Measurements from ENCODE around the gene RNF31.
A peak's percentile ranks its signal among the peaks of the same experiment; 100 is the strongest.

Gene RNF31

GRCh38 chr14:24127673-24128072 lies 19.6 kb upstream of the RNF31 start:
- TF ChIP-seq, protein P1, sequence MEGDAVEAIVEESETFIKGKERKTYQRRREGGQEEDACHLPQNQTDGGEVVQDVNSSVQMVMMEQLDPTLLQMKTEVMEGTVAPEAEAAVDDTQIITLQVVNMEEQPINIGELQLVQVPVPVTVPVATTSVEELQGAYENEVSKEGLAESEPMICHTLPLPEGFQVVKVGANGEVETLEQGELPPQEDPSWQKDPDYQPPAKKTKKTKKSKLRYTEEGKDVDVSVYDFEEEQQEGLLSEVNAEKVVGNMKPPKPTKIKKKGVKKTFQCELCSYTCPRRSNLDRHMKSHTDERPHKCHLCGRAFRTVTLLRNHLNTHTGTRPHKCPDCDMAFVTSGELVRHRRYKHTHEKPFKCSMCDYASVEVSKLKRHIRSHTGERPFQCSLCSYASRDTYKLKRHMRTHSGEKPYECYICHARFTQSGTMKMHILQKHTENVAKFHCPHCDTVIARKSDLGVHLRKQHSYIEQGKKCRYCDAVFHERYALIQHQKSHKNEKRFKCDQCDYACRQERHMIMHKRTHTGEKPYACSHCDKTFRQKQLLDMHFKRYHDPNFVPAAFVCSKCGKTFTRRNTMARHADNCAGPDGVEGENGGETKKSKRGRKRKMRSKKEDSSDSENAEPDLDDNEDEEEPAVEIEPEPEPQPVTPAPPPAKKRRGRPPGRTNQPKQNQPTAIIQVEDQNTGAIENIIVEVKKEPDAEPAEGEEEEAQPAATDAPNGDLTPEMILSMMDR (IDR thresholded peaks at IDR 0.05; ENCODE audit: insufficient read depth, low read depth, low read length, missing control alignments), result no peak
- no peak overlapping the region for H3K4me3 ChIP-seq (ENCODE audit: low read length)
- DNase-seq (ENCODE audit: low read depth), result no peak

GRCh38 chr14:24129410-24129998 lies 17.8 kb upstream of the RNF31 start:
- TF ChIP-seq, protein P1 (IDR thresholded peaks at IDR 0.05; ENCODE audit: insufficient read depth, low read depth, low read length, missing control alignments), result no peak
- no peak overlapping the region for H3K4me3 ChIP-seq (ENCODE audit: low read length)
- no peak for DNase-seq (ENCODE audit: low read depth)

DNA sequence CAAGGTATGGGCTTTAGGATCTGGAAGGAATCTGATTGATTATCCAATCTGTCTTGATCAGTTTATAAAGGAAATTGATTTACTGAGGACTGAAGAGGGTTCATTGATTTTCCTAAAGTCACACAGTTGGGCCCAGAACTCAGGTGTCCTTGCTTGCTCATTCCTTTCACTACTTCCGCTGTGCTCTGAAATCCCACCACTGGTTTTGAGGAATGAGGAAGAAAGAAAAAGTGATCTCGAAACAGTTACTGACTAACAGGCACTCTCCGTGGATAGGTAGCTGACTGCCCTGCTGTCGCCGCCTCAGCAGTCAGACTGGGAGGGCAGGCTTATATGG lies 16.9 kb upstream of the RNF31 start, which contains the start of gene FITM1:
FITM1 (plus strand) TSS at position 280 of the 337 bp plus-strand sequence. CDS start 905 bp downstream, outside the sequence.
- TF ChIP-seq, protein P1 (IDR thresholded peaks at IDR 0.05; ENCODE audit: insufficient read depth, low read depth, low read length, missing control alignments), result no peak
- DNase-seq (ENCODE audit: low read depth), result no peak

GRCh38 chr14:24130717-24131548 lies 16.4 kb upstream of the RNF31 start:
- no peak for DNase-seq (ENCODE audit: low read depth)
- H3K4me3 ChIP-seq (ENCODE audit: low read length), result no peak overlapping the region
- TF ChIP-seq, protein P1 (IDR thresholded peaks at IDR 0.05; ENCODE audit: insufficient read depth, low read depth, low read length, missing control alignments), result no peak

More for the DNA sequence above, 16.9 kb upstream of the RNF31 start, which contains the start of gene FITM1:
- H3K4me3 ChIP-seq (ENCODE audit: low read length), result no peak within 1 kb of the TSS

DNA sequence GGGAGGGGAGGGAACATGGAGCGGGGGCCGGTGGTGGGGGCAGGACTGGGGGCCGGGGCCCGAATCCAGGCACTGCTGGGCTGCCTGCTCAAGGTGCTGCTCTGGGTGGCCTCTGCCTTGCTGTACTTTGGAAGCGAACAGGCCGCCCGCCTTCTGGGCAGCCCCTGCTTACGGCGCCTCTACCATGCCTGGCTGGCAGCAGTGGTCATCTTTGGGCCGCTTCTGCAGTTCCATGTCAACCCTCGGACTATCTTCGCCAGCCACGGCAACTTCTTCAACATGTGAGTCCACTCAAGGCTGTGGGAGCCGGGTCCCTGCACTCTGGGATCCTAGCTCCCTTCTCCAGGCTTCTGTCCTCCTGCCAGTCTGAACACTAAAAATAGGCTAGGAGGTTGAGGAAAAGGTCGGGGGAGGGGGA lies 15.7 kb upstream of the RNF31 start:
- H3K4me3 ChIP-seq (ENCODE audit: low read length), result no peak overlapping the region
- TF ChIP-seq, protein P1 (IDR thresholded peaks at IDR 0.05; ENCODE audit: insufficient read depth, low read depth, low read length, missing control alignments), result no peak
- no peak for DNase-seq (ENCODE audit: low read depth)

GRCh38 chr14:24132061-24132685 lies 15.1 kb upstream of the RNF31 start:
- TF ChIP-seq, protein P1 (IDR thresholded peaks at IDR 0.05; ENCODE audit: insufficient read depth, low read depth, low read length, missing control alignments), result no peak
- H3K4me3 ChIP-seq (ENCODE audit: low read length), result no peak overlapping the region
- peak; percentile 58 for DNase-seq (ENCODE audit: low read depth)
